A549 treated with Mapracorat at 1 μM for 4 hours (cell line): ENCODE data around the gene HACD4. TPM values are rescaled to one million over a fixed set of nuclear protein-coding genes. Genes with fewer than 3 reads are reported as not detected.

ENCODE experiments used
- total RNA-seq: library from RNA; stranded (reverse); fragments of 200-300 nt; extraction: Qiagen RNA extraction; gene quantifications from 5 replicates; pipeline ENCODE4 v1.2.3, GENCODE V29; 2022

HACD4 gene
- total RNA-seq = 0.93 to 1.1 TPM (median 0.99 TPM) in 5 replicates

GRCh38 chr9:21031091-21031807, at the start of gene HACD4:
Gene HACD4, minus strand, starts transcription at chr9:21031640. Its CDS starts 50 bp downstream, at chr9:21031590.

GRCh38 chr9:21077781-21078180, 46.3 kb upstream of the HACD4 start, which contains the start of gene IFNB1:
Gene IFNB1, minus strand, starts transcription at chr9:21077942. Its CDS starts 73 bp downstream, at chr9:21077869.

Other genes with a start within 250 kb of the HACD4 start
- not detected in 5 replicates for gene IFNB1, start 46.3 kb upstream of the HACD4 start, total RNA-seq
- not detected in 5 replicates for gene IFNW1, start 110.2 kb upstream of the HACD4 start, total RNA-seq
- not detected in 5 replicates for gene IFNA21, start 135.0 kb upstream of the HACD4 start, total RNA-seq
- gene IFNA4, start 155.9 kb upstream of the HACD4 start, total RNA-seq = not detected in 5 replicates
- gene IFNA7, start 170.6 kb upstream of the HACD4 start, total RNA-seq = not detected in 5 replicates
- gene IFNA10, start 175.5 kb upstream of the HACD4 start, total RNA-seq = not detected in 5 replicates
- gene IFNA16, start 185.7 kb upstream of the HACD4 start, total RNA-seq = not detected in 5 replicates
- not detected in 5 replicates for gene IFNA17, start 196.6 kb upstream of the HACD4 start, total RNA-seq
- gene IFNA14, start 208.4 kb upstream of the HACD4 start, total RNA-seq = not detected in 5 replicates